ENCODE measurements around the gene VWF.
A peak's percentile ranks its signal among the peaks of the same experiment; 100 is the strongest.

Gene VWF

DNA sequence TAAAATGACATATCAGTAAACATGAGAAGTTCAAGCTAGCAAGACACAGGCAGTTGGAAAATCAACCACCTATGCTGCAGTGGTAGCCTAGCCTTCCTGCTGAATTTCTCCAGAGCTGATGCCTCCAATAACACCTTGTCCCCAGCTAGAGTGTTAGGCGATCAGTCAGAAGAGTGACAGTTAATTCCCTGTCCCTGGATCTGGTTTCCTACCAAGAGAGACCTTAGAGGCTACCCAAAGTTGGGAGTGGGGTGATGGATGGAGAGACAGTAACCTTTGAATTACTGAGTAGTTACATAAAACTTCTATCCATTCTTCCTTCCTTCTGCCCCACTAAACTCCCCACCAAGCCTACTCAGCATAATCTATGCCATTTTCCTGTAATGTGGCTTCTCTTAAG lies 177.5 kb downstream of the VWF start:
- no peak for DNase-seq (ENCODE audit: low spot score)

DNA sequence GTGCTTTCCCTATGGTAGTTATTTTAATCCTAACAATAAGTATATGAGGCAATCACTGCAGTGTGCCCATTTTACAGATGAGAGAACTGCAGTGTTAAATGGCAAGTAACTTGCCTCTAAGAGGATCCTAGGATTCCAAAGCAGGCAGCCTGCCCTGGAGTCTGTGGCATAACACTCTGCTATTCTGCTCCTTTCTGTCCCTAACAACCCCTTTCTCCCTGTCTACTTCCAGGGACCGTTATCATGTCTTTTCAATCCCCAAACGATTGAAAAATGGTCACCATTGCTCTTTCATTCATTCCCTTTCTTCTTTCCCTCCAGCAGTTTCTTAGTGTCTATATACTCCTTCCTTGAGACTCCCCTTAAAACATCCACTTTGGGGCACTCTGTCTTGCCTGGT lies 178.1 kb downstream of the VWF start:
- no peak for DNase-seq (ENCODE audit: low spot score)

DNA sequence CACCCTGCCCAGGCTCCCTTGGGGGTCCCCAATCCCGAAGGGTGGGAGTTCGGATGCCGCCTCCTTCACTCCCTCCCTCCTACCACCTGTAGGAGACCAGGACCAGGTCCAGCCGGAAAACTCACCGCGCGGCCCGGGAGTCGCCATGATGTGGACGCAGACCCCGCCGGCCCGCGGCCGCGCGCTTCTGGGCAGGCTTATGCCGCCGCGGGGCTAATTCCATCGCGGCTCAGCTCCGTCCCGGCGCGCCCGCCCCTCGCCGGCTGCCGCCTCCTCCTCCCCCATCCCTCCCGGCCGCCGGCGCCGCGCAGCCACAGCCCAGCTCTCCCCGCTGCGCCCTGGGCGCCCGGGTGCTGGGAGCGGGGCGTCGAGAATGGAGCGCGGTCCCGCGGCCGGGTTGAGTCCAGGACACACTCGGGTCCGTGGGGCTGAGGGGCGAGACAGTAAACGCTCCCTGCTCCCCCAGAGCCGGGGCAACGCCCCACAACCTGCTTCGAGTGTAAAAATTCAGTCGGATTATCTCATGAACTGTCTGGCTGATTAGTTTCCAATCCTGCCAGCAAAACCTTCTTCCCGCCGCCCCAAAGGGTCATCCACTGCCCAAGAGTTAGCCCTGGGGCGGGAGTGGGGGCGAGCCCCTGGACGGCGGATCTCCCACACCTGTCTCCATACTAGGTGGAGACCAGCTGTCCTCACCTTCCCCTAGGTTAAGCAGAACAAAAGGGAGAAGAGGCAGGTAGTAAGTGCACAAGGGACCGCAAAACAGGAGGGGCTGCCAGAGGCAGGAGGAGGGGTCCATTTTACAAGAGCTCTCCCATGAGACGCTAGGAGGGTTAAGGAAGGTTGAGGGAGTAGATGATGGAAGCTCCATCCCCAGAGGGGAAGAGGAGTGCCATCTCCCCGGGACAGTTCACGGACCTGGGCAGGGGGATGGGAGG lies 179.1 kb downstream of the VWF start, which contains the start of gene ANO2:
Gene ANO2, minus strand, starts transcription at position 189 of the 938 bp plus-strand sequence. Its CDS starts 42 bp downstream, at position 147.
- no peak for DNase-seq (ENCODE audit: low spot score)

DNA sequence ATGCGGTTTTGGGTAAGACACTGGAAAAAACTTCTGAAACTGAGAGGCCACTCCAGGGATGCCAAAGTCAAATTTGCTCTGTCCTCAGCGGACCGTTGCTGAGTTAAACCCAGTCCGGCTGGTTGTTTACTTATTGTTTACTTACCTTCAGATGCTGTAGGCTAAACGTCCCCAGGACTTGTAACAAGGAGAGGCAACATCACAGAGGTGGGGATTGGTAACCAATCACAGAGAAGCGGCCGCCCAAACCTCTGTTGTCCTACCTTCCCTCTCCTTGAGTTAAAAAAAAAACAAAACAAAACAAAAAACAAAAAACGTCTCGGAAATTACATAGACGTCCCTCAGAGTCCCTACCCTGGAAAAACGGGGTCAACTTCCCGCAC lies 179.8 kb downstream of the VWF start:
- DNase-seq (ENCODE audit: low spot score) = no peak

DNA sequence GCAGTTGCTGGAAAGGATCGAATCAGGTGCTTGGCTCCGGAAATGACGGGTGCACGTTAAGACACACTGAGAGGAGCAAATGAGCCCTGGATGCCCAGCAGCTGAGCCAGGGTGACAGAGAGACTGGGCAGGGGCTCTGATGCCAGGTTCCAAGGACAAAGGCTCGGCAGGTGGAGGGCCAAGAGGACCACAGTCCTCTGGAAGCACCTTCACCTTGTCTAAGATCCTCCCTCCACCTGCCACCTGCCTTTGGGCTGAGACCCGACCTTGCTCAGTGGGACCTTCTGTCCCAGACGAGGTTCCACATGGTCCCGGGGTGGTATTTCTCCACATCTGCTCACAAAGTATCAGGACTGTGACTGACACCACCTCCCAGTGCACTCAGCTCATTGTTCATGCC lies 180.4 kb downstream of the VWF start:
- no peak for DNase-seq (ENCODE audit: low spot score)

DNA sequence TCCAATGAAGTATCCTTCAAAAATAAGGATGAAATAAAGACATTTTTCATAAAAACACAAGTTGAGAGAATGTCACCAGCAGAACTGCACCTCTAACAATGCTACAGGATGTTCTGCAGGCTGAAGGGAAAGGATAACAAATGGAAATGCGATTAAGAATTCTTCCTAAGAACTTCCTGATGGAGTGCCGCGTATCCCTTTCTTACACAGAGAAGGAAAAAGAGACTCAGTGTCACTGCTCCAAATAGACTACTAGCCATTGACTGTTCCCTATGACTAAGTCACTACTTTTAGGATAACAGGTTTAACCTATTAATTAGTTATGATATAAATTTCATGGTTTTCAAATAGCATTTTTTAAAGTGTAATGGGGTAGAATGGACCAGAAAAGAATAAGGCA lies 182.6 kb downstream of the VWF start:
- no peak for DNase-seq (ENCODE audit: low spot score)

DNA sequence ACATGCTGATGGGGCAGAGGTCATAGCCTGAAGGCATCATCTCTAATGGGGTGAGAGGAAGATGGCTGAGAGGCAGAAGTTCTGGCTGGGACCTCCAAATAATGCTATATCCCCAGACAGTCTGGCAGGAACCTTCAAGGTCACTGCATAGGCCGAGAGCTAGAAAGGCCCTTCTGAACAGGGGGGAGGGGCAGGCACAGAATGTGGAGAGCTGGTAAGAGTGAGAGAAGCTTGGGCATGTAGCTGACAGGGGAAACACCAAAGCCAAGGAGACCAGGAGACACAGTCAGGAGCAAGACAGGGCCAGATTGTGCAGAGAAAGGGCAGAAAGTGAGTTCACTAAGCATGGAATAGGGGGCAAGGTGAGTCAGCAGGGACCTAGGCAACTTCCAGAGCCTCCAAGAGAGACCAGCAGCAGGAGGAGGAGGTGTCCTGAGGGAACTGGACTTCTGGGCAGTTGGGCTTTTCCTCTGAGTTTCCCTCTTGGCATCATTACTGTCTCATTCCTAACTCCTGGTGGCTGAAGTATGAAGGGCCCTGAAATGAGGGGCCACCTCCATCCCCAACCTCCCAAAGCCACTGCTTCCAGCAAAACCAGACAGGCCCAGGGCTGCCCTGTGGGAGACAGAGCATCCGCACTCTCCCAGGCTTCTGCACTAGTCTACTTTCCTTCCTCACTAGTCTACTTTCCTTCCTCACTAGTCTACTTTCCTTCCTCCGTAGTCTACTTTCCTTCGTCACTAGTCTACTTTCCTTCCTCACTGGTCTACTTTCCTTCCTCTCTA lies 196.5 kb downstream of the VWF start:
- no peak for DNase-seq (ENCODE audit: low spot score)

DNA sequence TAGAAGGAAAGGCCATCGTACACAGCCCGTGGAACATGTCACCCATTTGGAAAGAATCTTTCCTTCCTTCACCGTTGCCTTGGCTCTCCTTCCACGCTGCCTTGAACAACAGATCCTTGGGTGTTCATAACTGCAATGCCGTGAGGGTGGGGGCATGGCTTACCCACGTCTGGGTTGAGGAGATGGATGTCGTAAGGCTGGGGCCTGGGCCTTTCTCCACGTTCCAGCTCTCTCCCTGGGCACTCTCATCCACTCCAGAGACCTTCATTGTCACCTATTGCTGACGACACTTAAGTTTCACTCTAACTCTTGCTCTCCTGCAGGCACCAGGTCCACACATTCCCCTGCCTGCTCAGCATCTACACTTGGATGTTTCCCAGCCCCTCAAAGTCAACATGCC lies 198.8 kb downstream of the VWF start:
- no peak for DNase-seq (ENCODE audit: low spot score)

DNA sequence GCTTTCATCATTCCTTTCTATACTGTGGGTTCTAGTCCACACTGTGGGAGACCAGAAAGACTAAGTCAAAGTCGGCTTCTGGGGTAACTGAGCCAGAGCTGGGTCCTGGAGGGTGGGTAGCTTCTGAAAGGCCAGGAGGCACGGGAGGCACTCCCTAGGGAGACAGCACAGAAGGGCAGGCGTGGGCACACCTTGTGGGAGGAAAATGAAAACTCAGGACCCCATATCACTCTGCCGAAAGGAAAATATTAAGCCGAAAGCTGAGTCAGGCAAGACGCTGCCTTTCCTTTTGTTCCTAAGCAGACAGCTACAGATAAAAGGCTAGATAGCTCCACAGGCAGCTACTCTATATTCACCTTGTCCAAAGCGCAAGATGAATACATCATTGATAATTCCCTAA lies 200.1 kb downstream of the VWF start:
- DNase-seq (ENCODE audit: low spot score) = no peak

DNA sequence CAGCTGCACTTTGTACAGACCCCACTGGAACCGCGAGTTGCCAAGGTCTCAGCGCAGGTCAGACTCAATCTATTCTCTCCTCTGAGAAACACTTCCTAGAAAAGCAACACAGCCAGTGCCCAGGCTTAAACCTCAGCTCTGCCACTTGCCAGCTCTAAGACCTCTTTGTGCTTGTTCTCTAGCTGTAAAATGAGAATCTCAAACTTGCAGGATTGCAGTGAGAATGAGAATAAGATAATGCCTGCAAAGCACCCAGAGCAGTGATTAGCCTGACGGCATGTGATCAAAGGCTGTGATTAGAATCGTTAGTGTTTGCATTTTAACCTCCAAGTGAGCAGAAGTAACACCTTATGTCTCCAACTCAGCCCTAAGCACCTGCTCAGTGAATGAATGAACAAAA lies 200.7 kb downstream of the VWF start:
- DNase-seq (ENCODE audit: low spot score) = no peak

DNA sequence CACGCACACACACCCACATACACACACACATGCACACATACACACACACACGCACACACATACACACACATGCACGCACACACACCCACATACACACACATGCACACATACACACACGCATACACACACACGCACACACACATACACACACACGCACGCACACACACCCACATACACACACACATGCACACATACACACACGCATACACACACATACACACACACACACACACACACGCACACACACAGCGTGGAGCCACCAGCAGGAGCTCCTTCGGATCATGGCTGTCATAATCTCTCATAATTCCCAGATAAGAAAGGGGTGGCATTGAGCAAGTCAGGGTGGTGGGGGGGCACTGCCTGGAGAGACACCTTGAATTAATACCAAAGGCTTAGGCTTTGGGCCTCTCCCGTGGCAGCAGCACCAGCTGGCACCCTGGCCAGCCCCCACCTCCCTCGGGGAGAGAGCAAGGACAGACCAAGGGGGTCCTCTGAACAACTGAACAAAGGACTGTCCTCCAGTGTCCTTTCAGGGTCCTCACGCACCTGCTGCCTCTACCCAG lies 201.3 kb downstream of the VWF start:
- no peak for DNase-seq (ENCODE audit: low spot score)

DNA sequence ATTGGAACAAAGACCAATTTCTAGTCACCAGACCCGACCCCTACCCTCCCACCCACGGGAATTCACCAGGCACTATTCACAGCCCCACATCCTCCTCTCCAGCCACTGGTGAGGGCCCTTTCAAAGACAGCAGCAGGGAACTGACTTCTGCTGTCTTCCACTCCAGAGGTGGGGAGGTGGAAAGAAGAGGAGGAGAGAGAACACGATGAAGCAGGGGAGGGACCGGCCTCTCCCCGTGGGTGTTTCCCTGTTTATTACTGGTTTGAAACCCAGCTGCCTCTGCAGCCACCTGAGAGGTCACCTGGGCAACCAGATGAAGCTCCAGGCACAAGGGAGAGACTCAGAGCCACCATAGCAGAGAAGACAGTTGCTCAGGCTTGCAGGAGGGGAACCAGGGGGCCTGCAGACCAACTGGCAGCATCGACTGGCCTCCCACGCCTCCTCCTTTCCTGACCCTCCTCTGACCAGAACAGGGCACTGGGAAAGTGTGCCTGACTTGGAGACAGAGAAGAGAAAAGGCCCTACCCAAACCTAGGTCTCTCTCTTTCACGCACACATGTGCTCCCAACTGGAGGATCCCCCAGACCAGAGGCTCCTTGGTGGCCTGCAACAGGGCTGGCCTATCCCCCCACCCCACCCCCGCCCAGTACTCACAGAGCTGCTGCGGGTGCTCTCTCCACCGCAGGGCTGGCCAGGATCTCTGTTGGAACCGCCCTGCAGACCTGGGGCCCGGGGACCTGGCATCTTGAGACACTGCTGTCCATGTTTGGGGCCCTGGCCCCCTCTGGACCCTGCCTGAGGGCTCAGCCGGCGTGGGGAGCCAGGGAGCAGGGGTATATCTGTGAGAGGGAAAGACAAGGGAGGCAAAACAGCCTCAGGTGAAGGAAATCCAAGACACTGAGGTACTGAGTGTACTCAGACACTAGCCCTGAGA lies 202.2 kb downstream of the VWF start:
- no peak for DNase-seq (ENCODE audit: low spot score)

DNA sequence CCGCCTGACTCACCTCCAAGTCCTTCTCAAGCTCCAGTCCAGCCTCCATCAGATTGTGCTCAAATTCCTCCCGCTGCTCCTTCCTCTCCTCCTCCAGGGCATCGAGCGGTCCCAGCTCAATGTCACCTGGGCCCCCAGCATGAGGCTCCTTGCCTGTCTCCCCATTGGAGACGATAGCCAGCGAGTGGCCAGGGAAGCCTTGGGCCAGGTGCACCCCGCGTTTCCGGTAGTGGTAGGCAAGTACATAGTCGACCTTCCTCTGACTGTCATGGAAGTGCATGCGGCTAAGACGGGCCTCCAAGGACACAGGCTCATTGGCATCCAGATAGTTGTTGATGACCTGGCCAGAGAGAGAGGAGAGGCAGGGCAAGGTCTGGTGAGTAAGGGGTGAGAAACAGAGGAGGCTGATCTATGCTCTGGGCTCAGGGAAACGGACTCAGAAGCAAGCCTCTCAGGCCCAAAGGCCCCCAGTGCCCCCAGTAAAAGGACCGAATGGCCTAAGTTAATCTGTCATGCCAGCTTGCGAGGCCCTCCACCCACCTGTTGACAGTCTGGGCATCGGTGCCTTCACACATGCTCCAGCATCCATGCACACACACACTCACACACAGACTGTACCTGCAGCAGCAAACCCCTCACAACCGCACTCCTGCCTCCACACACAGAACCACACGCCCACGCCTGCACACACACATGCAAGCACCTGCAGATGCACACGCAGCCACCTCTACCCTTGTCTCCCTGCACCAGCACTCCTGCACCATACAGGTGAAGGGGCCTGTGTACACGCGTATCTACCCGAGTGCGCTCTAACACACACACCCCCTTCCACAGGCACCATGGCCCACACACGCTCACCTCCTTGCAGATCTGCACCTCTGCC lies 203.2 kb downstream of the VWF start:
- no peak for DNase-seq (ENCODE audit: low spot score)

DNA sequence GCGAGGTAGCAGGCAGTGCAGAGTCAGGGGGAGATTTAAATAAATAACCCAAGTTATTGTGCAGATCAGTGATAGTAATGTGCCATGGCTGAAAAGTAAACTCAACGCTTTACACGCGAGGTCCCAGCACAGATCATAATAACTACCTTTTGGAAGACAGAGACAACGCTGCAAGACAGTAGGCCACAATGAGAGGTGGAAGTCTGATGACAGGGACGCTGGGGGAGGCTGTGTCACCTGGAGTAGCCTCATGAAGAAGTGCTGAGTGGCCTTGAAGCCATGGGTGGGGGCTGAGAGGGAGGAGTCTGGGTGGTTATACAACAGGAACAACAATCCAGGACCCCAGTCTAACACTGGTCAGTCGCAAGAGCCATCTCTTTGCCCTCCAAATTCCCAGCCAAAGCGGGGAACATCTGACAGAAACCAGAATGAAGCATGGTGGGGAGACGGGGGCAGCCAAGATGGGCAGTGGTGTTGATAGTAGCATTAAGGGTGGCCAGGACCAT lies 207.6 kb downstream of the VWF start:
- no peak for DNase-seq (ENCODE audit: low spot score)

DNA sequence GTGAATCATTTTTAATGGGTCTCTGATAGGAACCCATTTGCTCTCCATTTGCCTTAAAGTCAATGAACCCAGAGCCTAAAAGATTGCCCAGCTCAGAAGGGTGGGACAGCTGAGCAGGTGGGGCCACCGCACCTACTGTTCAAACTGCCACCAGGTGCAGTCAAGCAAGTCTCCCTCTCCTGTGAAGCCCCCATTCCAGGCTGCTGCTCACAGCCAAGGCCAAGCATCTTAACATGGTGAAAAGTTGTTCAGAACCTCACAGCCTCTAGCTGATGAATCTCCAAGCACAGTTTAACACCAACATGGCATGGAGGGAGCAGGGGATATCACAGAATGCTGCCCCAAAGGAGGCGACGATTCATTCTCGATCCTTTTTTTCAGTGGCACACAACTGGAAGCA lies 209.0 kb downstream of the VWF start:
- DNase-seq (ENCODE audit: low spot score) = no peak

DNA sequence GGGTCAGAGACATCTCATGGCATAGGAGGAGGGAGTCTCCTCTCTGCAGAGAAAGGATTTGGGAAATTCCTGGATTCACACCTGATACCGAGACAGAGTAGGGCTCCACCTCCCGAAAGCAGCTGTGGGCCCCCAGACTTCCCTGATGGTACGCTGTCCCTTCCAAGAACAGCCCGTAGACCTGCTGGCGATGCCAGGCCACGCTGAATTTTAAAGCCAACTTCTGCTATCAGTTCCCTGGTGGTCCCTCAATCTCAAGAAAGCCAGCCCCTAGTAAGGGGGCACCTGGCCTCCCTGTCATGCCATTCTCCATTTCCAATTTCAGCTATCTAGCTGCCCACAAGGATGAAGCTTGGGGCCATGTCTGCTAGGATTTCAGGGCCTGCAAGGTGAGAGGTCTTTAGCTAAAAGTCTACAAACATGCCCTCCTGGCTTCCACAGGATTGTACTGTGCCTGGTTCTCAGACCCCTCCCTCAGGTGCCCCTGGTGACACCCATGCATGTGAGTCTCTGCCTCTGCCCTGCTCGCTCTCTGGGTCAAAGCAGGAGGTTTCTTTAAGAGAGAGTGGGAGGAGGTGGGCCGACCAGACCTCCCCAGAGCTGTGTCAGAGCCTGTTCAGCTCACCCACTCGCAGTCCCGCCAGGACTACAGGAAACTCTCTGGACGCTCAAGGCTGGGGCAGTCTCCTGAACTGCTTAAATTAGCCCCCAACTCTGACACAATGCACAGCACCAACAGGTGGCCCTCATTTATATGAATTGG lies 209.9 kb downstream of the VWF start:
- no peak for DNase-seq (ENCODE audit: low spot score)

DNA sequence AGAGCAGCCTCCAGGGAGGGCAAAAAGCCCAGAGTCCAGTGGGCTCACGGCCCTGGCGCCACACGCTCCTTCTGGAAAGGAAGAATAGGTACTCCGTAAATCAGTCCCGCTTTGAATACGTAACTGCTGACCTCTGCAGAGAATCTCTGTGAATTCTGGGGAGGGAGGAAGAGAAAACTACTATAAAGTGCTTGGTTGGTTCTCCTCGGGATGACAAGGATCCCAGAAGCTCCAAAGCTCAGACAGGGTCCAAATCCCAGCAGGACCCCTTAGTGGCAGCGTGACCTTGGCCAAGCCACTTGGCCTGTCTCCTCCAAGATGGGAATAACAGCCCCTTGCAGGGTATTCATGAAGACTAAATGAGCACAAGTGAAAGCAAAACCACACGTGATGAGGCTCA lies 211.1 kb downstream of the VWF start:
- no peak for DNase-seq (ENCODE audit: low spot score)

DNA sequence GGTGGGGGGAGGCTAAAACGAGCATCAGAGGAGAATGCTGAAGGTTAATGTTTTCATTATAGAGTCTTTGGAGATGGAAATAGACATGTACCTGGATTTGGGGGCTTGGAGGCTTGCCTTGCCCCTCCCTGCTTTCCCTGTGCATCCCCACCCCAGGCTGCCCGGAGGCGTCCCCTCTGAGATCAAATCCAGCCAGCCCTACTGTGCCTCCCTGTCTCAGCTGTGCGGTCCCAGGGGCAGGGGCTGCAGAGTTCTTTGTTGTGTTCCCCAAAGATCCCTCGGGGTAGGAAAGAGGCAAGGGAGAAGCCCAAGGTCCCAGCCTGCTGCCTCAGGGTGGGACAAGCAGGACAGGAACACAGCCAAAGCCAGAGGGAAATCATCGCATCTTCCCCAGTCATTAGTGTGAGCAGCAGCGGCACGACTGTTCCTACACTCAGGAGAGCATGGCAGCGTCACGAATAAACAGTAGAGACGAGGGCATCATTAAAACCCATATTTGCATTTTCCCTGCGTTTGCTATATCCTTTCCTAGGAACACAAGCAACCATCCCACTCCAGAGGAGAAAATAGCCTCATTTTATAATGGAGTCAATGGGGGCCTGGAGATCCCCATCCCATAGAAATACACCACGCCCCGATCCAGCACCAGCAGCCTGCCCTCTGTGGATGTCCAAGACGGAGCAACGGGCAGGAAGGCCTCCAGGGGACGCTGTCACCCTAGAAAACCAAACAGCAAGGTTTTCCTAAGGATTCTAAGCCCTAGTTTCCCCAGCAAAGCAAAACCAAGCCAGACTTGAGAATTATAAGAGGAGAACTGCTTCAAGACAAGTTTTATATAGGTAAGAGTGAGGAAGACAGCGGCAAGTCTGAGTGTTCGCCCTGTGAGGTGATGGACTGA lies 211.8 kb downstream of the VWF start:
- DNase-seq (ENCODE audit: low spot score) = peak; percentile 19

DNA sequence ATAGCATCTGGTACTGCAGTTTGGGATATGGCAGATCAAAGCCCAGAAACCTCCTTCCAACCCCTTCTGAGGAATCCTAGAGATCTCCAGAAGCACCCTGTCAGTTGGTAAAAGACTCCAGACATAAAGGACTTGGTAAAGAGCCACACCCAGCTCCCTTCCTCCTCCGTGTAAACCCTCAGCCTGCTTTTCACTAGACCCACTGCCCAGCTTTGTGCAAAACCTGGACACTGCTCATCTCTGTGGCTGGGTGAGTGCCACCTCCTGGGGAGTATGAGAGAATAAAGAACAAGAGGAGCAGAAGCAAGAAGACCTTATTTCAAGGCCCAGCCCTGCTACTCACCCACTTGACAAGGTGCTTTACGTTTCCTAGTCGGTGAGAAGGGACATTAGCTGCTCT lies 212.5 kb downstream of the VWF start:
- no peak for DNase-seq (ENCODE audit: low spot score)
